ENCODE results near the gene LCN15.

DNA sequence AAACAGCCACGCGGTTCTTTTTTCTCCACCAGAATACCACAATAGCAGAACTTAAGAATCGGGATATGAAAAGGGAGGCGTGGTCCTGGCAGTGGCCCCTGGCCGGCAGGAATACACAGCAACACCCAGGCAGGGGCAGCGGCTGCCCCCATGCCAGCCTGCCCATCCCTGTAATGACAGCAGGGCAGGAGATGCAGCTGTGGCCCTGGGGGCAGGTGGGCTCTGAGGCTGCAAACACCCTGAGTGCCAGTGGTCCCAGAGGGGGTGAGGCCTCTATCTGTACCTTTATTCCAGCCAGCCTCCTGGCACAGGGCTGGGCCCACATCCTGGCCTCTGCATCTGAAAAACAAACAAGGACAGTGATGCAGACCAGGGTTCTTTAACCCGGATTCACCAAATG is 39.5 kb downstream of the LCN15 start:
- TF ChIP-seq POLR2A (IDR thresholded peaks at IDR 0.05), result no peak
- TF ChIP-seq, protein P1, sequence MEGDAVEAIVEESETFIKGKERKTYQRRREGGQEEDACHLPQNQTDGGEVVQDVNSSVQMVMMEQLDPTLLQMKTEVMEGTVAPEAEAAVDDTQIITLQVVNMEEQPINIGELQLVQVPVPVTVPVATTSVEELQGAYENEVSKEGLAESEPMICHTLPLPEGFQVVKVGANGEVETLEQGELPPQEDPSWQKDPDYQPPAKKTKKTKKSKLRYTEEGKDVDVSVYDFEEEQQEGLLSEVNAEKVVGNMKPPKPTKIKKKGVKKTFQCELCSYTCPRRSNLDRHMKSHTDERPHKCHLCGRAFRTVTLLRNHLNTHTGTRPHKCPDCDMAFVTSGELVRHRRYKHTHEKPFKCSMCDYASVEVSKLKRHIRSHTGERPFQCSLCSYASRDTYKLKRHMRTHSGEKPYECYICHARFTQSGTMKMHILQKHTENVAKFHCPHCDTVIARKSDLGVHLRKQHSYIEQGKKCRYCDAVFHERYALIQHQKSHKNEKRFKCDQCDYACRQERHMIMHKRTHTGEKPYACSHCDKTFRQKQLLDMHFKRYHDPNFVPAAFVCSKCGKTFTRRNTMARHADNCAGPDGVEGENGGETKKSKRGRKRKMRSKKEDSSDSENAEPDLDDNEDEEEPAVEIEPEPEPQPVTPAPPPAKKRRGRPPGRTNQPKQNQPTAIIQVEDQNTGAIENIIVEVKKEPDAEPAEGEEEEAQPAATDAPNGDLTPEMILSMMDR (IDR thresholded peaks at IDR 0.05), result no peak
